Fibroblast of the aortic adventitia (primary cell): ENCODE measurements around the gene PPP2R5B. TPM values are rescaled to one million over a fixed set of nuclear protein-coding genes. Genes with fewer than 3 reads are reported as not detected.

ENCODE experiments used
- DNase-seq: peaks from one replicate; pipeline ENCODE4 v3.0.0-alpha.2; 2010; ENCODE audit warnings: low read depth
- H3K4me3 ChIP-seq: 2 replicates; pipeline ENCODE4 v1.5.1; 2011; ENCODE audit warnings: low read depth, mild to moderate bottlenecking, control low read depth, low read length, moderate library complexity
- CTCF ChIP-seq: IDR thresholded peaks from 2 replicates; pipeline ENCODE4 v1.5.1; 2011; ENCODE audit warnings: mild to moderate bottlenecking, low read length, control low read depth, inconsistent platforms; ENCODE audit not compliant: insufficient read depth
- total RNA-seq: library from RNA; depleted of rRNA; stranded (reverse); fragments of >200 nt; gene quantifications from 2 replicates; pipeline ENCODE4 v1.2.3, GENCODE V29; 2012; ENCODE audit warnings: low replicate concordance

The PPP2R5B gene
- total RNA-seq, 1 donor, result 7.9 TPM

DNA sequence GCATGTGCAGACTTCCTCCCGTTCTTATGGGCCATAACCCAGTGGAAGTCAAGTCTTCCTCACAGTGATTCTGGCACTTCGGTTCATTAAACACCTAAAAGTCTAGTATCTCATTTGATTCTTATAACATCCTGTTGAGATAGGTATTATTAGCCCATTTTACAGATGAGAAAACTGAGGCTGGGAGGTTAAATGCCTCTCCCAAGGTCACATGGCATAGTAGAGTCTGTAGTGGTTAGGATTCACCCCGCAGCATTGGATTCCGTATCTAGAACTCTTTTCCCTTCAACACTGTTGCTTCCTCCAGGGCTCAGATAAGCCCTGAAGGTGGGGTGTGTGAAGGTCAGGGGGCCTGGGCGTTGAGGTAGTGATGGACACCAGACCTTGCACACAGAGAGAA lies 7.8 kb downstream of the PPP2R5B start:
- DNase-seq, result no peak
- no peak overlapping the region for H3K4me3 ChIP-seq
- TF ChIP-seq CTCF, result no peak

DNA sequence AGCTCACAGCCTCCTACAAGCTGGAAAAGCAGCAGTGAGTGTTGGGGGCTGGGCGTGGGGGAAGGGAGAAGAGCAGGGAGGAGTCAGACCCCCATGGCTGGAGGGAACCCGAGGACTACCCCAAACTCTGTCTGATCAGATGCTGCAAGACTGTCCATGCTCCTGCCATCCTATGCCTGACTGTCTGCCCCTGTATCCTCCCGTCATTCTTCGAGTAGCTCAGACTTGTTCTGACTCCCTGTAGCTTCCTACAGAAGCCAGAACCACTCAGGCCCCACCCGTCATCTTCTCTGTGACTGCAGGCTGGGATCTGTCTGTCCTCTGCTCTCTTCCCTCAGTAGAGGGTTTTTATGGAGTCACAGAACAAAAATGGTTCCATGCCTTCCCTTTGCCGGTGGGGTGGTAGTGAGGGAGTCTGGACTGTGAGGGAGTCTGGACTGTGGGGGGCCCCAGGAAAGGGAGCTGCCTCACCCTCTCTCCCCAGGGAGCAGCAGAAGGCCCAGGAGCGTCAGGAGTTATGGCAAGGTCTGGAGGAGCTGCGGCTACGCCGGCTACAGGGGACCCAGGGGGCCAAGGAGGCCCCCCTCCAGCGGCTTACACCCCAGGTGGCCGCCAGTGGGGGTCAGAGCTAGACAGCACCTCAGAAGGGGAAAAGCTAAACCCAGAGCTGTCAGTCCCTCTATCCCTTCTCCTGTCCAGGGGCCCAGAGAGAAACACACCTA lies 8.9 kb downstream of the PPP2R5B start:
- TF ChIP-seq CTCF, result no peak
- DNase-seq, result no peak
- no peak overlapping the region for H3K4me3 ChIP-seq

GRCh38 chr11:64933935-64934681 lies 9.6 kb downstream of the PPP2R5B start:
- no peak overlapping the region for H3K4me3 ChIP-seq
- TF ChIP-seq CTCF, result no peak
- DNase-seq, result no peak

DNA sequence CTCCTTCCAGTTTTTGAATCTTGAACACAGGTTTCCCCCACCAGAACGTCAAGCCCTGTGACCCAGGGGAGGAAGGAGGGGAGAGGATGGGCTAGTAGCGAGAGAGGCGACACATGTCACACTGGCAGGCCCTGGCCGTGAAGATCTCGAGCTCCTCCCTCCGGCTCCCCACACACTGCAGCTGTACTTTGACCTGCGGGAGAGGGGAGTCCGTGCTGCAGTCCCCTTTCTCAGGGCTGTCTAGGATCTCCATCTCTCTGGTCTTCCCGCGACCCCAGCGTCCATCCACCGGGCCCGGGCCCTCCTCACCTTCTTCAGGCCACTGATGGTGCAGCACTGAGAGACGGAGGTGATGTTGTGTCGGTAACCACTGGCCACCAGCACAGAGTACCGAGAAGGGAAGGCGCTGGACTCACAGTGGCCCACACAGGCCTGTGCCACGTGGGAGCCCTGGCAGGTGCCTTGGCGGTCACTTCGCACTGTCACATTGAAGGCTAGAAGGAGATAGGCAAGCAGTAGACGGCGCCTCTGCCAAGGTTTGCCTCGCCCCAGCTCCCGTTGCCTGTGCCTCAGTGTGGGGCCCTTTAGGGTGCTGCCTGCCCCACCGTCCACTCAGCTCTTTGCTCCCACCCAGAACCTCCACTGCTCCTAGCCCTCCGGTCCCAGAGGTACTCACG lies 10.3 kb downstream of the PPP2R5B start:
- DNase-seq, result no peak
- H3K4me3 ChIP-seq, result no peak overlapping the region
- no peak for TF ChIP-seq CTCF

GRCh38 chr11:64935359-64936081 lies 11.0 kb downstream of the PPP2R5B start, which contains the start of gene GPHA2:
Gene GPHA2, minus strand, starts transcription at chr11:64935893. Its CDS starts 433 bp downstream, at chr11:64935460.
- peak; percentile 23 for DNase-seq
- peak; percentile 3 for TF ChIP-seq CTCF
- H3K4me3 ChIP-seq, result no peak within 1 kb of the TSS

- no peak overlapping the region for H3K4me3 ChIP-seq
- TF ChIP-seq CTCF, result no peak
- DNase-seq, result no peak
These were observed 12.1 kb downstream of the PPP2R5B start for GRCh38 chr11:64936539-64936938.
